DOHH2 (cell line): Measurements from ENCODE around the gene EGR2.

Source experiments
- H3F3A ChIP-seq: fragments of 200-600 bp; sonication (generic), shearing (Covaris generic); 2 replicates; pipeline ENCODE4 v1.6.0; 2016; ENCODE audit warnings: antibody characterized with exemption, mild to moderate bottlenecking; ENCODE audit not compliant: control insufficient read depth, insufficient read depth
- H3K27ac ChIP-seq: fragments of 200-600 bp; sonication (generic); 2 replicates; pipeline ENCODE4 v1.5.1; 2014; ENCODE audit warnings: low read depth, mild to moderate bottlenecking, low read length, moderate library complexity
- H3K27me3 ChIP-seq: fragments of 200-600 bp; sonication (generic); 2 replicates; pipeline ENCODE4 v1.6.1; 2014; ENCODE audit warnings: mild to moderate bottlenecking, low read length, mixed read lengths; ENCODE audit not compliant: control insufficient read depth
- H3K36me3 ChIP-seq: fragments of 200-600 bp; sonication (generic); 2 replicates; pipeline ENCODE4 v1.6.1; 2014; ENCODE audit warnings: mild to moderate bottlenecking, low read length, moderate library complexity, mixed read lengths; ENCODE audit not compliant: control insufficient read depth
- H3K4me1 ChIP-seq: fragments of 200-600 bp; sonication (generic); 2 replicates; pipeline ENCODE4 v1.6.1; 2014; ENCODE audit warnings: mild to moderate bottlenecking, low read length, mixed read lengths; ENCODE audit not compliant: control insufficient read depth
- H3K4me2 ChIP-seq: fragments of 200-600 bp; sonication (generic); 2 replicates; pipeline ENCODE4 v1.6.0; 2014; ENCODE audit warnings: mild to moderate bottlenecking, low read length, moderate library complexity
- H3K4me3 ChIP-seq: fragments of 200-600 bp; sonication (generic); 2 replicates; pipeline ENCODE4 v1.5.1; 2014; ENCODE audit warnings: mild to moderate bottlenecking, low read length, mixed read lengths
- H3K79me2 ChIP-seq: fragments of 200-600 bp; sonication (generic); 2 replicates; pipeline ENCODE4 v1.6.1; 2014; ENCODE audit warnings: mild to moderate bottlenecking, low read length, mixed read lengths; ENCODE audit not compliant: control insufficient read depth
- H3K9me2 ChIP-seq: fragments of 200-600 bp; sonication (generic); replicated peaks from 2 replicates; pipeline ENCODE4 v1.6.1; 2014; ENCODE audit warnings: mild to moderate bottlenecking, low read length, mixed read lengths; ENCODE audit not compliant: control insufficient read depth
- H3K9me3 ChIP-seq: fragments of 200-600 bp; sonication (generic); 2 replicates; pipeline ENCODE4 v1.6.1; 2014; ENCODE audit warnings: antibody characterized with exemption, low read length, mixed read lengths; ENCODE audit not compliant: control insufficient read depth, insufficient read depth
- H4K20me1 ChIP-seq: fragments of 200-600 bp; sonication (generic); 2 replicates; pipeline ENCODE4 v1.6.0; 2014; ENCODE audit warnings: low read depth, mild to moderate bottlenecking, antibody characterized with exemption, low read length, moderate library complexity; ENCODE audit not compliant: control insufficient read depth, insufficient read depth
- EZH2phosphoT487 ChIP-seq: fragments of 200-600 bp; sonication (generic); IDR thresholded peaks from 2 replicates; pipeline ENCODE4 v1.6.1; 2017; ENCODE audit warnings: borderline replicate concordance, mild to moderate bottlenecking, antibody characterized with exemption, low read length, moderate library complexity, mixed read lengths
- TF ChIP-seq, protein P1 (sequence below): fragments of 200-600 bp; sonication (generic); IDR thresholded peaks from one replicate; pipeline ENCODE4 v1.5.1; 2014; ENCODE audit warnings: antibody characterized with exemption, mild to moderate bottlenecking, low read depth, low read length; ENCODE audit not compliant: poor library complexity, severe bottlenecking

EGR2 gene

DNA sequence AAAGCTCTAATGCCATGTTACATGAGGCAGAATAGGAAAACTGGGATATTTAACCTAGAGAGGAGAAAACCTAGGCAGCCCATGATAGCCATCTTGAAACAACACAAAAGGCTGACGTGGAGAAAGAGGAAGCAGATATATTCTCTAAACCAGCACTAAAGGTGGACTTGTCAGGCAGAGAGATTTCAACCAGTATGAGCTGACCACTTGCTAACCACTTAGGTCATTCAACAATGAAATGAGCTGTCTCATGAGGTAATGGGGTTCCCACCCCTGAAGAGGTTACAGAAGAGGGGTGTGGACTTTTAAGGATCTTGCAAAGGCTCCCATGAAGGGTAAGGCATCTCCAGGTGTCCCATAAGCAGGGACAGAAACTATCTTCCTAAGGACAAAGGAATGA lies 26.8 kb upstream of the EGR2 start:
- Histone ChIP-seq H3K27ac (no peak overlapping the region), H3K27me3 (no peaks in the 10 kb centered on the region), H3K79me2 (no peaks in the 10 kb centered on the region), H3K9me3 (peaks cover 12% of the 10 kb centered on the region; the same call in 1 of the 2 replicates), H3K4me2 (no peak overlapping the region), H3F3A (no peaks in the 10 kb centered on the region), H3K4me3 (no peak overlapping the region), H3K4me1 (no peaks in the 10 kb centered on the region), H3K9me2 (no peaks in the 10 kb centered on the region), H3K36me3 (no peaks in the 10 kb centered on the region), H4K20me1 (no peaks in the 10 kb centered on the region)
- TF ChIP-seq, protein P1, sequence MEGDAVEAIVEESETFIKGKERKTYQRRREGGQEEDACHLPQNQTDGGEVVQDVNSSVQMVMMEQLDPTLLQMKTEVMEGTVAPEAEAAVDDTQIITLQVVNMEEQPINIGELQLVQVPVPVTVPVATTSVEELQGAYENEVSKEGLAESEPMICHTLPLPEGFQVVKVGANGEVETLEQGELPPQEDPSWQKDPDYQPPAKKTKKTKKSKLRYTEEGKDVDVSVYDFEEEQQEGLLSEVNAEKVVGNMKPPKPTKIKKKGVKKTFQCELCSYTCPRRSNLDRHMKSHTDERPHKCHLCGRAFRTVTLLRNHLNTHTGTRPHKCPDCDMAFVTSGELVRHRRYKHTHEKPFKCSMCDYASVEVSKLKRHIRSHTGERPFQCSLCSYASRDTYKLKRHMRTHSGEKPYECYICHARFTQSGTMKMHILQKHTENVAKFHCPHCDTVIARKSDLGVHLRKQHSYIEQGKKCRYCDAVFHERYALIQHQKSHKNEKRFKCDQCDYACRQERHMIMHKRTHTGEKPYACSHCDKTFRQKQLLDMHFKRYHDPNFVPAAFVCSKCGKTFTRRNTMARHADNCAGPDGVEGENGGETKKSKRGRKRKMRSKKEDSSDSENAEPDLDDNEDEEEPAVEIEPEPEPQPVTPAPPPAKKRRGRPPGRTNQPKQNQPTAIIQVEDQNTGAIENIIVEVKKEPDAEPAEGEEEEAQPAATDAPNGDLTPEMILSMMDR, result no peak
- TF ChIP-seq EZH2phosphoT487, result no peak

DNA sequence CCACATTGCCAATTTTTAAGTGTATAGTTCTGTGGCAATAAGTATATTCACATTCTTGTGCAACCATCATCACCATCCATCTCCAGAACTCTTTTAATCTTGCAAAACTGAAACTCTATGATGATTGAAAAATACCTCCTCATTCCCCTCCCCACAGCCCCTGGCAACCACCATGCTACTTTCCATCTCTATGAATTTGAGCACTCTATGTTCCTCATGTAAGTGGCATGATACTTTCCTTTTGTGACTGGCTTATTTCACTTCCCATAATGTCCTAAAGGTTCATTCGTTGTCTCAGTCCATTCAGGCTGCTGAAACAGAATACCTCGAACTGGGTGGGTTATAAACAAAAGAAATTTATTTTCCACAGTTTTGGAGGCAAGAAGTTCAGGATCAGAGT lies 23.4 kb upstream of the EGR2 start:
- Histone ChIP-seq H3K27ac (no peak overlapping the region), H3K4me2 (no peak overlapping the region), H3K27me3 (no peaks in the 10 kb centered on the region), H3K4me3 (no peak overlapping the region), H3K4me1 (no peaks in the 10 kb centered on the region), H3K79me2 (no peaks in the 10 kb centered on the region), H3K36me3 (no peaks in the 10 kb centered on the region), H4K20me1 (no peaks in the 10 kb centered on the region), H3K9me3 (no peaks in the 10 kb centered on the region), H3K9me2 (no peaks in the 10 kb centered on the region), H3F3A (no peaks in the 10 kb centered on the region)
- TF ChIP-seq, protein P1, result no peak
- TF ChIP-seq EZH2phosphoT487, result no peak

DNA sequence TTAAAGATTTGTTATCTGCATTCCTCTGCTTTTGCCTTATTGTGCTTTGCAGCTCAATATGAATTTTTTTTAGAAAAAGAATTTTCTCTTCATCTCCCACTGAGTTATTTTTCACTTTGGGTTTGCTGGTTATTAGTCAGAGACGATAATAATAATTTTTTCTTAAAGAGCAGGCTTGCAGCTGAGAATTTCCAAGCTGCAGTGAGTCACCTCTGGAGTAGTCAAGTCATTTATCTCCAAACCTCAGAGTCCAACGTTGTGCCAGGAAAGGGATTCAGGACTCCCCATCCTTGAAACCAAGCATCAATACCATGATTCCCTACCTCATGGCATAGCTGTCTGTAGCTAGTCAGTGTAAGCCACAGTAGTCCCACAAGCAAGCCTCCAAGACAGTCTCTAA lies 15.2 kb upstream of the EGR2 start:
- Histone ChIP-seq H3K4me3 (no peak overlapping the region), H3K27ac (no peak overlapping the region), H3K9me2 (no peaks in the 10 kb centered on the region), H3F3A (no peaks in the 10 kb centered on the region), H3K36me3 (no peaks in the 10 kb centered on the region), H3K4me1 (peaks cover 3% of the 10 kb centered on the region; the same call in 1 of the 2 replicates), H4K20me1 (no peaks in the 10 kb centered on the region), H3K4me2 (no peak overlapping the region), H3K9me3 (no peaks in the 10 kb centered on the region), H3K79me2 (no peaks in the 10 kb centered on the region), H3K27me3 (no peaks in the 10 kb centered on the region)
- TF ChIP-seq, protein P1, result no peak
- TF ChIP-seq EZH2phosphoT487, result no peak

DNA sequence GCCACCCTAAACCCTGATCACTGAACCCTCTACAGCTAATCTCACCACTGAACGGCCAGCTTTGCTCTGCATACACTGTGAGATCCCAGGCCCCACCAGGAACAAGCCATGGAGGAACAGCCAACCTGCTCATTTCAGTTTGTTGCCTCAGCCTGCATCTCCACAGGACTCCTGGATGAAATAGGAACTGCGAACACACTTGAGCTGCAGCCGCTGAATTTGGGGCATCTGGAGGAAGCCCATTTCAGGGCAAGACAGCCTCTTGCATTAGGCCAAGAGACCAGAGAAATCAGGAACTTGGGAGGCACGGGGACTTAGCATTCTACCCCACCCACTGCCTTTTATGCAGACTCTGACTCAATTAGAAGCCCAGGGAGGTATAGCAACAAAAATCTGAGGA lies 14.5 kb upstream of the EGR2 start:
- H3K4me2 ChIP-seq, result no peak overlapping the region
- no peak for TF ChIP-seq EZH2phosphoT487
- TF ChIP-seq, protein P1, result no peak
- no peak overlapping the region for H3K27ac ChIP-seq

More for the DNA sequence above, 14.5 kb upstream of the EGR2 start:
- Histone ChIP-seq H3K4me1 (peaks cover 6% of the 10 kb centered on the region; the same call in 1 of the 2 replicates), H3K4me3 (no peak overlapping the region), H4K20me1 (no peaks in the 10 kb centered on the region), H3F3A (no peaks in the 10 kb centered on the region), H3K79me2 (no peaks in the 10 kb centered on the region), H3K27me3 (no peaks in the 10 kb centered on the region), H3K9me2 (no peaks in the 10 kb centered on the region), H3K9me3 (no peaks in the 10 kb centered on the region), H3K36me3 (no peaks in the 10 kb centered on the region)
